ENCODE data around the gene CYP2C18. TPM values are rescaled to one million over a fixed set of nuclear protein-coding genes. Genes with fewer than 3 reads are reported as not detected.
A peak's percentile ranks its signal among the peaks of the same experiment; 100 is the strongest.

The CYP2C18 gene
- total and polyA plus RNA-seq, 2 of the 13 experiments (the other 11 are each of a cell fraction or from before 2014, with no cell fraction given), result 0.07 TPM; not detected in 1

DNA sequence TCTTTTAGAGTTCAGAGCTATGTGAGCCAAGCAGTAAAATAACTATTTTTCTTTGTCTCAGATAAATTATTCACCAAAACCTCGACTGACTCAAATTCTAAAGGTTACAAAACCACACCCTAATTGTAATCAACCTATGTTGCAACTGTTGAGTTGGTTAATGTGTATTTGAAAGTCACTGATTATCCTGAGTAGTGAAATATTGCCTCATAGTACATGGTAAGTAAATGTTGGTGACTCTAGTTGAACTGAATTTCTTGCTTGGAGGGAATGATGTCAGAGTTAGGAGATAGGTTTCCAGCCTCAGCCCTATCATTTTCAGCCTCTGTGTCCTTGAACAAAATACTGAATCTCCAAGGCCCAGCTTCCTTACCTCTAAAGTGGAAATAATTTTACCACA, 3.0 kb upstream of the CYP2C18 start (continued):
- TF ChIP-seq UBTF (CRISPR knock-in tag; IDR thresholded peaks at IDR 0.05), result no peak
- TF ChIP-seq RARA (CRISPR knock-in tag; IDR thresholded peaks at IDR 0.05), result peak; percentile 50
- TF ChIP-seq EHMT2 (IDR thresholded peaks at IDR 0.05; ENCODE audit: borderline replicate concordance, low read depth, low read length), result peak; percentile 44; the same call in 1 of the 2 replicates
- no peak for TF ChIP-seq GMEB1 (CRISPR knock-in tag; IDR thresholded peaks at IDR 0.05; ENCODE audit: borderline replicate concordance)
- 0 out of 2 replicates have a peak, but pooled peaks have one; percentile 14 for TF ChIP-seq MED1 (CRISPR knock-in tag; IDR thresholded peaks at IDR 0.05)
- no peak for TF ChIP-seq ZNF512B (CRISPR knock-in tag; IDR thresholded peaks at IDR 0.05; ENCODE audit: borderline replicate concordance)
- TF ChIP-seq GLI4 (CRISPR knock-in tag; IDR thresholded peaks at IDR 0.05; ENCODE audit: borderline replicate concordance), result no peak
- TF ChIP-seq CC2D1A (CRISPR knock-in tag; IDR thresholded peaks at IDR 0.05), result no peak
- TF ChIP-seq, protein P1, sequence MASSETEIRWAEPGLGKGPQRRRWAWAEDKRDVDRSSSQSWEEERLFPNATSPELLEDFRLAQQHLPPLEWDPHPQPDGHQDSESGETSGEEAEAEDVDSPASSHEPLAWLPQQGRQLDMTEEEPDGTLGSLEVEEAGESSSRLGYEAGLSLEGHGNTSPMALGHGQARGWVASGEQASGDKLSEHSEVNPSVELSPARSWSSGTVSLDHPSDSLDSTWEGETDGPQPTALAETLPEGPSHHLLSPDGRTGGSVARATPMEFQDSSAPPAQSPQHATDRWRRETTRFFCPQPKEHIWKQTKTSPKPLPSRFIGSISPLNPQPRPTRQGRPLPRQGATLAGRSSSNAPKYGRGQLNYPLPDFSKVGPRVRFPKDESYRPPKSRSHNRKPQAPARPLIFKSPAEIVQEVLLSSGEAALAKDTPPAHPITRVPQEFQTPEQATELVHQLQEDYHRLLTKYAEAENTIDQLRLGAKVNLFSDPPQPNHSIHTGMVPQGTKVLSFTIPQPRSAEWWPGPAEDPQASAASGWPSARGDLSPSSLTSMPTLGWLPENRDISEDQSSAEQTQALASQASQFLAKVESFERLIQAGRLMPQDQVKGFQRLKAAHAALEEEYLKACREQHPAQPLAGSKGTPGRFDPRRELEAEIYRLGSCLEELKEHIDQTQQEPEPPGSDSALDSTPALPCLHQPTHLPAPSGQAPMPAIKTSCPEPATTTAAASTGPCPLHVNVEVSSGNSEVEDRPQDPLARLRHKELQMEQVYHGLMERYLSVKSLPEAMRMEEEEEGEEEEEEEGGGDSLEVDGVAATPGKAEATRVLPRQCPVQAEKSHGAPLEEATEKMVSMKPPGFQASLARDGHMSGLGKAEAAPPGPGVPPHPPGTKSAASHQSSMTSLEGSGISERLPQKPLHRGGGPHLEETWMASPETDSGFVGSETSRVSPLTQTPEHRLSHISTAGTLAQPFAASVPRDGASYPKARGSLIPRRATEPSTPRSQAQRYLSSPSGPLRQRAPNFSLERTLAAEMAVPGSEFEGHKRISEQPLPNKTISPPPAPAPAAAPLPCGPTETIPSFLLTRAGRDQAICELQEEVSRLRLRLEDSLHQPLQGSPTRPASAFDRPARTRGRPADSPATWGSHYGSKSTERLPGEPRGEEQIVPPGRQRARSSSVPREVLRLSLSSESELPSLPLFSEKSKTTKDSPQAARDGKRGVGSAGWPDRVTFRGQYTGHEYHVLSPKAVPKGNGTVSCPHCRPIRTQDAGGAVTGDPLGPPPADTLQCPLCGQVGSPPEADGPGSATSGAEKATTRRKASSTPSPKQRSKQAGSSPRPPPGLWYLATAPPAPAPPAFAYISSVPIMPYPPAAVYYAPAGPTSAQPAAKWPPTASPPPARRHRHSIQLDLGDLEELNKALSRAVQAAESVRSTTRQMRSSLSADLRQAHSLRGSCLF (CRISPR knock-in tag; IDR thresholded peaks at IDR 0.05; ENCODE audit: borderline replicate concordance), result no peak
